Mucosa of gallbladder (tissue), 1 donor: ENCODE data around the gene CALN1. TPM values are rescaled to one million over a fixed set of nuclear protein-coding genes. Genes with fewer than 3 reads are reported as not detected.
"Not testable (repeated sequence)": the region's sequence is repeated elsewhere in the genome, so short reads cannot be mapped to it uniquely, and the experiment has no call there.

Experiments
- DNase-seq: peaks from one replicate; pipeline ENCODE4 v3.0.0-alpha.2; 2020; ENCODE audit warnings: low spot score
- total RNA-seq: library from RNA; stranded (reverse); gene quantifications from one replicate; pipeline ENCODE4 v1.2.1, GENCODE V29; 2021
- donor health status: DM: no; HTN: no; CAD: no.

CALN1 gene
- total RNA-seq, 1 donor from 2014 or later, result 4.4 TPM

GRCh38 chr7:71984348-71984747 lies 427.8 kb downstream of the CALN1 start:
- DNase-seq, result no peak

GRCh38 chr7:71982851-71983250 lies 429.3 kb downstream of the CALN1 start:
- DNase-seq, result no peak

DNA sequence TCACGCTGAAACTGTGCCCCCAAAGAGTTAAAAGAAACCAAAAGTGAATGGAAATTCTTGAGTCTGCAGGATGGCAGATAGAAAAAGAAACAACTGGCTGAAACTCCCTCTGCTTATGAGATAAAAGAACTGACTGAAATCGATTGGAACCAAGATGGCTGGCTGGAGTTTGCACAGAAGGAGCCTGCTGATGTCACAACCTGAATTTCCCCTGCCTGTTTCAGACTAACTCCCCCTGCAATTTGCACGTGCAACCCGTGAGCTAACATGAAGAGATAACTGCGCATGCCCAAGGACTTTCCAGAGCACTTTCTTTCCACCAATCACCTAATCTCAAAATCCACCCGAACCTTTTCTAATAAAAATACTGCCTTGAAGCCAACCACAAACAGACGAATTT lies 435.5 kb downstream of the CALN1 start:
- DNase-seq, result no peak

DNA sequence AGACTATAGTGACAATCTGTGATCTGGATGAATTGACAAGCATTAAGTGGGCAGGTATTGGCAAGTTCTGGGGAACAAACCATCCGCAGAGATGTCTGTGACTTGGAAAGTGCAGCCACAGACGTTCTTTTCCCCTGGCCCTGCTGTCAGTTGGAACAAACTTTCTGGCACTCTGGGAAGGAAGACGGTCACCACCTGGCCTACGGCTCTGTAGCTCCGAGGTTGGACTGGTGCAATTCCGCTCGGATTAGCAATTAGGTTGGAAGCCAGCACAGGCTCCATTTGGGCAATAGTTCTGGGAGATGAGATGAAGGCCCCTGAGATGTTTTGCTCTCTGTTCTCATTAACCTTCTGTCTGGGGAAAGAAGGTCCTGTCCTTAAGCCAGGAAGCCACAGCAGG lies 437.5 kb downstream of the CALN1 start:
- DNase-seq, result no peak

- no peak for DNase-seq
Measured at GRCh38 chr7:71972534-71972933, 439.6 kb downstream of the CALN1 start.

GRCh38 chr7:71970725-71971124 lies 441.4 kb downstream of the CALN1 start:
- DNase-seq, result no peak

DNA sequence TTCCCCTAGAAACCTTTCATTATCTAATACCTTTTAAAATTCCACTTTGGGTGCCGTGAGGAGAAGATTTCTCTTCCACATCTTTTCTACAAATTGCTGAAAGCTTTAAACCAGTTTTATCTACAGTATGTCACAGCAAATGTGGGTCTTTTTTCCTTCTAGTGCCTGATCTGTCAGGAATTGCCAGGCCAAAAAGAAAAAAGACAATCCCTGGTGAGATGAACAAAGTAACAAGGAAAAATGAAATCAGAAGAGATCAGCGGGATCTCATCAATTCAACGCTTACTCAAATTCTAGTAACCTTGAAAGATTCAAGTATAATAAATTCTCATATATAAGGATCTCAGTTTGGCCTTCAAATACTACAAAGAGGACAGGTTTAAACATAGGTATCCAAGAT lies 449.5 kb downstream of the CALN1 start:
- DNase-seq, result no peak

DNA sequence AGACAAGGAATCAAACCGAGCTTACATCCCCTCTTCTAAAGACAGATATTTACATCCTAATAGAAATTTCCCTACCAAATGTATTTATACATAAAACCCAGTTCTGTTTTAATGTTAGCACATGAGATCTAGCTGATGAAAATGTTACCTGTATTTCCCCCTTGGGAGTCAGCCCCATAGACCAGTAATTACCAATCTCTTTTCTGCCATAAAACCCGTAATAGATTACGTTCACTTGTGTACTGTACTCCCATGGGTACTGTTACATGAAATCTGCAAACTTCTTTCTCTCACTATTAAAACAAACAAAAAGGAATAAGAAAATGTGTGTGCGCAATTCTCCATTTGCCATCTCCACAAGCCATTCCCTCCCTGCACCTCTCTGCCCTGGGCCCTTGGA lies 450.9 kb downstream of the CALN1 start:
- DNase-seq, result no peak

DNA sequence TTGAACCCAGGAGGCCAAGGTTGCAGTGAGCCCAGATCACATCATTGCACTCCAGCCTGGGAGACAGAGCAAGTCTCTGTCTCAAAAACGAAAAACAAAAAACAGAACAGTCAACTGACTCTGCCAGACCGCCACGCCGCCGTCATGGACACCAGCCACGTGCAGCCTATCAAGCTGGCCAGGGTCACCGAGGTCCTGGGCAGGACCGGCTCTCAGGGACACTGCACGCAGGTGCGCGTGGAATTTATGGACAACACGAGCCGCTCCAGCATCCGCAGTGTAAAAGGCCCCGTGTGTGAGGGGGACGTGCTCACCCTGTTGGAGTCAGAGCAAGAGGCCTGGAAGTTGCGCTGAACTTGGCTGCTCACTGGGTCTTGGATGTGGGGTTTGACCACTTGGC lies 470.0 kb downstream of the CALN1 start:
- no peak for DNase-seq

DNA sequence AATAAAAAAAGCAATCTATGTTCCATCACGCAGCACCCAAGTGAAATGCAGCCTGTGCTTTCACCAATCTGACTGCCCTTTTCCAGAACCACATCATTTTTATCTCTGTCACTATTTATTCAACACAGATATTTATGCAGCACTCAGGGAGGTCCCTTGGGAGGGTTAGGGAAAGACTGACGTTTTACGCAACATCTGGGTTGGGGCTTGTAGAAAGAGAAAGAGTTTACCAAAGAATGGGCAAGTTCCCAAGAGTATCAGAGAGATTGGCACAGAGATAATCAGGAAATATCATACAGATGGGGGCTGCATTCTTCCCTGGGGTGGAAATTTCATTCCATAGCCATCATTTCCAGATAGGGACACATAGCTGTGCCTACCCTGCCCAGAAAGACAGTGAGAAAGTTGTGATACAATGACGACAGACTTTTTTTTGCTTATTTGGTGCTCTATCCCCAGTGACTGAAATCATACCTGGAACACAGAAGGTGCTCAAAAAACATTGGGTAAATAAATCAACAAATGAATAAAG lies 474.2 kb downstream of the CALN1 start:
- DNase-seq, result no peak

- no peak for DNase-seq
Measured at GRCh38 chr7:71935674-71936073, 476.5 kb downstream of the CALN1 start.

DNA sequence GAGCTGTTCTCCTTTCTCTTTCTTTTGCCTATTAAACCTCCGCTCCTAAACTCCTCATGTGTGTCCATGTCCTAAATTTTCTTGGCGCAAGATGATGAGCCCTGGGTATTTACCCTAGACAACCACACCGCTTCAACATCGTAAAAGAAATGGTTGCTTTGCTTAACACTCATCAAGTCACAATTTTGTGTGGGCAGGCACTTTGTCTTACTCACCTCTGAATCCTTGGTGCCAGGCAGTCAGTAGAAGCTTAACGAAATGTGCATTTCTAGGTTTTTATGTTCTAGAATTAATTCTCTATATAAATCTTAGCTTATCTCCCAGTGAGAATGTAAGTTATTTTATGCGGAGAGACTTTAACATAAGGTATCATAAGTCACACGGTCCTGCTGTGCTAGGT lies 478.7 kb downstream of the CALN1 start:
- DNase-seq, result no peak

- DNase-seq, result no peak
Measured at GRCh38 chr7:71925663-71926062, 486.5 kb downstream of the CALN1 start.

DNA sequence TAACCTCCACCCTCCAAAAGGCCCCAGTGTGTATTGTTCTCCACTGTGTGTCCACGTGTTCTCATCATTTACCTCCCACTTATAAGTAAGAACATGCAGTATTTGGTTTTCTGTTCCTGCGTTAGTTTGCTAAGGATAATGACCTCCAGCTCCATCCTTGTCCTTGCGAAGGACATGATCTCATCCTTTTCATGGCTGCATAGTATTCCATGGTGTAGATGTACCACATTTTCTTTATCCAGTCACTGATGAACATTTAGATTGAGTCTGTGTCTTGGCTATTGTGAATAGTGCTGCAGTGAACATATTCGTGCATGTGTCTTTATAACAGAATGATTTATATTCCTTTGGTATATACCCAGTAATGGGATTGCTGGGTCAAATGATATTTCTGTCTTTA lies 497.9 kb downstream of the CALN1 start:
- not testable (repeated sequence) for DNase-seq

GRCh38 chr7:71912476-71912875 lies 499.7 kb downstream of the CALN1 start:
- no peak for DNase-seq

DNA sequence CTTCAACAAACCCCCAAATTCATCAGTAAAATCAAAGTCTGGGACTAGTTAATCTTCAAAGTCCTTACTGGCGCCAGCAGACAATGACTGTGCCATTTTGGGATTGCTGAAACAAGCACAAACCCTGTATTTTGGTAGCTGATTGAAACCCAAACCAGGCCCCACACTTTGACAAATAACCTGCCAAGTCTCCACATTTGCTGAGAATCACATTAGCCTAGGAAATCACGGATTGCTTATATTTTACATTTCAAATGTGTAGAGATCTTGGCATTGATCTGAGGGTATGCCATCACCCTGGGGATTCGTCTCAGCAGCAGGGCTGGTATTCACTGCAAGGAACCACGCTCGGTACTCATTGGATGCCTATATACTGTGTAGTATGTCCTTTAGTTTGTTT lies 501.1 kb downstream of the CALN1 start:
- DNase-seq, result no peak

DNA sequence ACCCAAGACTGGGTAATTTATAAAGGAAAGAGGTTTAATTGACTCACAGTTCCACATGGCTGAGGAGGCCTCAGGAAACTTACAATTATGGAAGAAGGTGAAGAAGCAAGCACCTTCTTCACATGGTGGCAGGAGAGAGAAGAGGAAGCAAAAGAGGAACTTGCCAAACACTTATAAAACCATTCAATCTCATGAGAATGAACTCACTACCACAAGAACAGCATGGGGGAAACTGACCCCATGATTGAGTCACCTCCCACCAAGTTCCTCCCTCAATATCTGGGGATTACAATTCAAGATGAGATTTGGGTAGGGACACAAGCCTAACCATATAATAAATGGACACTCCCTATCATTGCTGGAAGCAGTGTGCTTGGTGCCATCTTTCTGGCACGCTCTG lies 506.3 kb downstream of the CALN1 start:
- DNase-seq, result no peak

DNA sequence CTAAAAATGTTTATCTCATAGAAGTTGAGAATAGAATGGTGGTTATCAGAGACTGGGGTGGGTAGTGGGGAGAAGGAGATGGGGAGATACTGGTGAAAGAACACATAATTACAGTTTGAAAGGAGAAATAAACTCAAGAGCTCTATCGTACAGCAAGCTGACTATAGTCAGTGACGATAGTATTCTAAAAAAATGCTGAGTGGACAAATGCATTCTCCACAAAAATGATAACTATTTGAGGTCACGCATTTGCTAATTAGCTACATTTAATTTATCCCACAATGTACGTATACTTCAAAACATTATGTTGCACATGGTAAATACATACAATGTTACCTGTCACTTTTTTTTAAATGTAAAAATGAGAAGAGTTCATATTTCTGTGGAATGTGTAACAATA lies 507.7 kb downstream of the CALN1 start:
- no peak for DNase-seq

DNA sequence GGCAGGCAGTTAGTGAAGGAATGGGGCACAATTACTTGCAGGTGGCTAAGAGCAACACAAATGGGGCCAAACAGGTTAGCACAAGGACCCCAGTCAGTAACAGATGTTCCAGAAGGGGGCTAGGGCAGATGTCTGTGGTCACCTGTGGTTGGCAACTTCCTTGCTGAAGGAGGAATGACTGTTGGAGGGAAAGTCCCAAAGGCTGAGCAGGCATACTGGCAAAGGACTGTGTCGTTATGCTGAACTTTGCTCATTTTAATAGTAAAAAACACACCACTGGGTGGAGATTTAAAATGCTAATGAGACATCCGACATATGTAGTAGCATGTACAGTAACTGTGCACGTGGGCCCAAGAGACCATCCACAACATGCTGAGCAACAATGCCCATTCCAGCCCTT lies 511.6 kb downstream of the CALN1 start:
- DNase-seq, result no peak

- no peak for DNase-seq
Measured at GRCh38 chr7:71896535-71896934, 515.6 kb downstream of the CALN1 start.

GRCh38 chr7:71886046-71886445 lies 526.1 kb downstream of the CALN1 start:
- no peak for DNase-seq

DNA sequence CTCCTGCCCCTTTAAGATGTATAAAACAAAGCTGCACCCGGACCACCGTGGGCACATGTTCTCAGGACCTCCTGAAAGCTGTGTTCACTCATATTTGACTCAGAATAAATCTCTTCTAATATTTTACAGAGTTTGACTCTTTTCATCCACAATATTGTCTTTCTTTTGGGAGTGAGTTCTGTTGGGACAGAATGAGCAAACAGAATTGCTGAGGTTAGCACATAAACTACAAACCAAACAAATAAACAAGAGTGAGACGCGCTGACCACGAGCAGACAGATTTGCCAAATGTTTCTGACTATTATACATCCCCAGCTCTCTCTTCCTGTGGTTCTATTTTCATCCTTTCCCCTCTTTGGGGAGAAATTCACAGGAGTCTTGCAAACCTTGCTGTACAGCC lies 526.7 kb downstream of the CALN1 start:
- DNase-seq, result no peak

- no peak for DNase-seq
Measured at GRCh38 chr7:71883415-71883814, 528.7 kb downstream of the CALN1 start.

DNA sequence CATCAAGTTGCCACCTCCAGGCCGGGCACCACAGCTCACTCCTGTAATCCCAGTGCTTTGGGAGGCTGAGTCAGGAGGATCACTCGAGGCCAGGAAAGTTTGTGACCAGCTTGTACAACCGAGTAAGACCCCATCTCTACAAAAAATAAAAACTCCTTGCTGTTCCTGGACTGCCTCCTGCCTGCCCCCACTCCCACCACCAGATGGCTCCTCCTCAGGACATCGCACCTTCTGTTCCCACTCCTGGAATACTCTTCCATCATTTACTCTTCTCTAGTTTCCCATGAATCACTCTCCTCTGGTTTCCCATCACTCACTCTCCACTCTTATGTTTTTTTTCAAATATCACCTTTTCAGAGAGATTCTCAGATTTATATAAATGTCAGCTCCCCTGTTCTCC lies 540.7 kb downstream of the CALN1 start:
- no peak for DNase-seq

- DNase-seq, result no peak
Measured at GRCh38 chr7:71870812-71871211, 541.3 kb downstream of the CALN1 start.
